GM13976 (cell line): ENCODE data around the gene ARPC4.
"Not testable (repeated sequence)": the region's sequence is repeated elsewhere in the genome, so short reads cannot be mapped to it uniquely, and the experiment has no call there.

Experiments
- DNase-seq: peaks from one replicate; pipeline ENCODE4 v3.0.0; 2012; ENCODE audit warnings: low spot score
- in situ Hi-C: fragments of 300-500 bp; cut with MboI; formaldehyde crosslinking; loops from one replicate; pipeline ENCODE4 v1.12.0; 2022; ENCODE audit warnings: low sequenced_read_pairs, mixed read lengths, inconsistent platforms; ENCODE audit not compliant: unreplicated experiment
- TF ChIP-seq, protein P1 (sequence below): IDR thresholded peaks from 2 replicates; pipeline ENCODE4 v1.5.1; 2012; ENCODE audit warnings: borderline replicate concordance, mild to moderate bottlenecking; ENCODE audit not compliant: insufficient read depth; ENCODE audit errors: extremely low read depth, missing control alignments, control extremely low read depth

The ARPC4 gene

DNA sequence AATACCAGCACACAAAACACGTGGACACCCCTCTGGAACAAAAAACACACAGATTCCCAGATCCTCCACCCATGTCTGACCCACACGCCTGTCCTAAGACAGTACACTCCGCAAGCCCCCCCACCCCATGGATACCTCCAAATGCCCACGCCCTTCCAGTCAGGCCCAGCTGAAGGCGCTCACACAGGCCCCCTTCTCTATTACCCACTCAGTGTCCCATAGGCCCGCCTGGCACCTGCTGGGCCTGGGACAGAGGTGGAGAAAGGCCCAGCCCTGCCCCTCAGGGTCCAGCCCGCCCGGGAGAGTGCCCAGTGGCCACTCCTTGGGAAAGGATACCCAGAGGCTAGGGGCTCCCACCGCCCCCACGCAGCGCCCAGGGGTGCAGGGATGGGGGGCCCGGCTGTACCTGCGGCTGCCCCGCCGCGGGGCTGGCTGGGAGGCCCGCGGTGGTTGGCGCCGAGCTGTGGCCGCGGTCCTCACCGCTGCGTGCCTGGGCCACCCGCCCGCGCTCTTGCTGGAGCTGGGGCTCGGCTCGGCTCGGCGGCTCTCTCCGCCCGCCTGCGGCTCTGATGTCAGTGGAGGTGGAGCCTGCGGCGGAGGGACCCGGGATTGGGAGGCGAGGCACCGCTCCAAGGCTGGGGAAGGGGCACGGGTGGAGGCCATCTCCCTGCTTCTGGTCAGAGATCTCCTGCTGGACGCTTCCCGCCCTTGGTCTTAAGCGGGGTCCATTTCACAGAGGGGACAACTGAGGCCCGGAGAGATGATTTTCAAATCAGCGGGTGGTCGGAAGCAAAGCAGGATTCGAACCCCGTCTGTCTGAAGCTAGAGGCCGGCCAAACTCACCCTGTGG lies 23.2 kb upstream of the ARPC4 start, which contains the start of gene CAMK1:
Gene CAMK1 (minus strand): TSS at position 522 of the 850 bp plus-strand sequence. CDS start 2,198 bp downstream, outside the sequence.
- TF ChIP-seq, protein P1, sequence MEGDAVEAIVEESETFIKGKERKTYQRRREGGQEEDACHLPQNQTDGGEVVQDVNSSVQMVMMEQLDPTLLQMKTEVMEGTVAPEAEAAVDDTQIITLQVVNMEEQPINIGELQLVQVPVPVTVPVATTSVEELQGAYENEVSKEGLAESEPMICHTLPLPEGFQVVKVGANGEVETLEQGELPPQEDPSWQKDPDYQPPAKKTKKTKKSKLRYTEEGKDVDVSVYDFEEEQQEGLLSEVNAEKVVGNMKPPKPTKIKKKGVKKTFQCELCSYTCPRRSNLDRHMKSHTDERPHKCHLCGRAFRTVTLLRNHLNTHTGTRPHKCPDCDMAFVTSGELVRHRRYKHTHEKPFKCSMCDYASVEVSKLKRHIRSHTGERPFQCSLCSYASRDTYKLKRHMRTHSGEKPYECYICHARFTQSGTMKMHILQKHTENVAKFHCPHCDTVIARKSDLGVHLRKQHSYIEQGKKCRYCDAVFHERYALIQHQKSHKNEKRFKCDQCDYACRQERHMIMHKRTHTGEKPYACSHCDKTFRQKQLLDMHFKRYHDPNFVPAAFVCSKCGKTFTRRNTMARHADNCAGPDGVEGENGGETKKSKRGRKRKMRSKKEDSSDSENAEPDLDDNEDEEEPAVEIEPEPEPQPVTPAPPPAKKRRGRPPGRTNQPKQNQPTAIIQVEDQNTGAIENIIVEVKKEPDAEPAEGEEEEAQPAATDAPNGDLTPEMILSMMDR, result no peak
- peak; percentile 86 for DNase-seq
- in situ Hi-C loops, result no loop called here

DNA sequence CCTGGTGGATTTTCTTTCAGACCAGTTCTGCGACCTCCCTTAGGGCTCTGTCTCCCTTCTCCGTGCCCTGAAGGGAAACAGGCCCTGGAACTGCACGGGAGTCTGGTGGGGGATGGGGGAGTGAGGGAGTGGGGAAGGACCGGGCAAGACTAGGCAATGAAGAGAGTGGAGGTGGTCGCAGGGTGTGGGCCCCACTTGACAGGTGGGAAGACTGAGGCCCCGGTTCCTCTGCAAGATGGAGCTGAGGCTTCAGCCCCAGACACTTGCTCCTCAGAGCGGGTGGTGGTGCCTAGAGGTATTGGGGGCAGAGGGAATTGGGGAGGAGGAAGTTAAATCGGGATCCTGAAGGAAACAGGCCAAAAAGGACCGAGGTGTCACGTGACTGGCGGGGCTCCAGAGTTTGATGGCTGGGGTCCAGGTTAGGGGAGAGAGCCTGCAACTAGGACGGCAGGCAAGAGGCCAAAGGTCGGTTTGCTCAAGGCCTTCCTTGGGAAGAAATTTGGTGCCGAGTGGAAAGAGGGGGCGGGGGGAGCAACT lies 22.5 kb upstream of the ARPC4 start:
- TF ChIP-seq, protein P1, result no peak
- in situ Hi-C loops, result no loop called here
- DNase-seq, result no peak

DNA sequence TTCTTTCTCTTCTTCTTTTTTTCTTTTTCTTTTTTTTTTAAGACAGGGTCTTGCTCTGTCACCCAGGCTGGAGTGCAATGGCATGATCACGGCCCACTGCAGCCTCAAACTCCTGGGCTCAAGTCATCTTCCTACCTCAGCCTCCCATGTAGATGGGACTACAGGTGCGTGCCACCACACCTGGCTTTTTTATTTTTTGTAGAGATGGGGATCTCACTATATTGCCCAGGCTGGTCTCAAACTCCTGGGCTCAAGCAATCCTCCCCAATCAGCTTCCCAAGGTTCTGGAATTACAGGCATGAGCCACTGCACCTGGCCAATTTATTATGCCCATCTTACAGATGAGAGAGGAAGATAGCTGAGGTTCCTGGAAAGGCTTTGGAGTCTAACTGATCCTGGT lies 21.9 kb upstream of the ARPC4 start:
- DNase-seq, in situ Hi-C loops: not testable (repeated sequence)

DNA sequence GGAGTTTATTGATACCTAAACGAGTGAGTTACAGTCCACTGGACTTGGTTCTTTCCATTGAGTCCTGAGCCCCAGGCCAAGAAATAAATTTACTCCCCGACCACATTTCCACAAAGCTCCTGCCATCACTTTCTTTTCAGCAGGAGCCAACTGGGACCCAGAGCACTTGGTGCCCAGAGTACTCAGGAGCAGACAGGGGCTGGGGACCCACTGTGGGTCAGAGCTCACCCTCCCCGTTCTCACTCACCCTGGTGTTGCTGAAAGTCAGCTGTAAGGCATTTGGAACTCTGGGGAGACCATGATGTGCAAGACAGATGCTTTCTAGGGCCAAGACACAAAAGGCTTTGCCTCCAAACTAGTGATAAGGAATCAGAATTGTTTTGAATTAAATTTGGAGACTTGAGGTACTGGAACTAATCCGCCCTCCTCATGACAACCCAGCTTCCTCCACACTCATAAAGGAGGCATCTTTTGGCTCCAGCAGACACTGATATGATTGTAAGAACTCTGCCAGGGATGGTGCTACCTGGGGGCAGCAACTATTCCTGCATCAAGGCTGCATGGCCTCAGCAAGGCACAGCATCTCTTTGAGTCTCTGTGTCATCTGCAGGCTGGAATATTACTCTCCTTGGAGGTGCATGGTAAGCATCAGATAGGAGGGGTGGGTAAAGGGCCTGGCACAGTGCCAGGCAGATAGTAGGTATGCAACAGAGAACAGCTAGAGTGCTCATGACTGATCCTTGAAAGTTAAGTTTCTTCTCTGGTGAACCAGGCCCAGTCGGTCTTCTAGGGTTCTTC lies 15.8 kb upstream of the ARPC4 start:
- in situ Hi-C loops, result no loop called here
- DNase-seq, result no peak
- TF ChIP-seq, protein P1, result no peak

DNA sequence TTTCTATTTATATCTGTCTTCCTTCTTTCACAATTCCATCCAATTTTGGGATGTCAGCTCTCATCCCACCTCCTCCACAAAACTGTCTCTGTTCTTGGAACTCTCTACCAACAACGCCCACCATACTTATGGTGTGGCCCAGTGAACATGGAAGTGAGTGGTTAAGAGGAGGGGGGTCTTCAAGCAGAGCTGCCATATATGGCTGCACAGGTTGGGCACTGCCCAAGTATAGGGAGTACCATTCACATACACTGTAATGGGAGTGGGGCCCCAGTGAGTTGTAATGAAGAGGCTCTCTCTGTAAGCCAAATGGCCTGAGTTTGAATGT lies 15.2 kb upstream of the ARPC4 start:
- TF ChIP-seq, protein P1, result no peak
- in situ Hi-C loops, result no loop called here
- no peak for DNase-seq

DNA sequence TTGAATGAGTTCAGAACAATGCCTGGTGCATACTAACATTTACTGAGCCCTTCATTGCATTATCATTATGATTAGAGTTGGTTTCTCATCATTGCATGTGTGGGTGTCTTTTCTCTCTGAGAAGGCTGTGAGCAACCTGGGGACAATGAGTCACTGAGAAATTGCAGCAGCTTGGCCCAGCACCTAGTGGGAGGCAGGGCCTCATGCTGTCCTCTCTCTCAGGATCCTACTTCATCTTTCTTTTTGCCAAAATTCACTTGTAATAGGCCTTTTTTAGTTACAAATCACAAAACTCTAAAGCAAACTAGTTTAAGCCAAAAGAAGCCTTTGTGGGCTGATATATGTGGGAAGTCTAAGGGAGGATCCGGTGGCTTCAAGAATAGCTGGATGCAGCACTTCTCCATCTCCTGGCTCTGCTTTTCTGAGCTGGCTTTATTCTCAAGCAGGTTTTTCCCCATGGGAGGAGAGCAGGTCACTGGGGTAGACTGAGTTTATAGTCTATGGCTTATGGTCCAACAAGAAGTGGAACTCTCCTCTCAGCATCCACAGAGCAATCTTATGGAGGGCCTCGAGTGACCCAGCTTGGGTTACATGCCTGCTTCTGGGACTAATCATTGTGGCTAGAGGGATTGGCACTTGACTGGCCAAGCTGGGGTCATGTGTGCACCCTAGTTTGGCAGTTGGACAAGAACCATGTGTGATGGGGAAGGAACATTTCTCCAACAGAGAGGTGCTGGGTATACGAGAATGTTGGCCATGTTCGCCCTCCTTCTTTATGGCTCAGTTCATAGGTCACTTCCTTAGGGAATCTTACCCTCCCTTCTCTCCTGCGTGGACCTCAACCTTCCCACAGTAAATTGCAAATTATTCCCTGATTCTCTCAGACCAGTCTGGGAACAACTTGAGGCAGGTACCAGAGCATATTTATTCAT lies 14.5 kb upstream of the ARPC4 start:
- DNase-seq, result peak; percentile 61
- TF ChIP-seq, protein P1, result no peak
- in situ Hi-C loops, result no loop called here
